GM12892 (cell line): ENCODE results near the gene ST3GAL3.

ENCODE experiments used
- POLR2A ChIP-seq: IDR thresholded peaks from 2 replicates; pipeline ENCODE4 v1.6.1; 2011; ENCODE audit warnings: low read depth, low read length, control low read depth
- TAF1 ChIP-seq: IDR thresholded peaks from 2 replicates; pipeline ENCODE4 v1.6.1; 2011; ENCODE audit warnings: low read depth, mild to moderate bottlenecking, control low read depth, low read length, borderline replicate concordance

- TF ChIP-seq TAF1 (no peak), POLR2A (no peak)
These were observed 11.7 kb downstream of the ST3GAL3 start for GRCh38 chr1:43719063-43719462.
